Measurements from ENCODE around the gene AHDC1.

DNA sequence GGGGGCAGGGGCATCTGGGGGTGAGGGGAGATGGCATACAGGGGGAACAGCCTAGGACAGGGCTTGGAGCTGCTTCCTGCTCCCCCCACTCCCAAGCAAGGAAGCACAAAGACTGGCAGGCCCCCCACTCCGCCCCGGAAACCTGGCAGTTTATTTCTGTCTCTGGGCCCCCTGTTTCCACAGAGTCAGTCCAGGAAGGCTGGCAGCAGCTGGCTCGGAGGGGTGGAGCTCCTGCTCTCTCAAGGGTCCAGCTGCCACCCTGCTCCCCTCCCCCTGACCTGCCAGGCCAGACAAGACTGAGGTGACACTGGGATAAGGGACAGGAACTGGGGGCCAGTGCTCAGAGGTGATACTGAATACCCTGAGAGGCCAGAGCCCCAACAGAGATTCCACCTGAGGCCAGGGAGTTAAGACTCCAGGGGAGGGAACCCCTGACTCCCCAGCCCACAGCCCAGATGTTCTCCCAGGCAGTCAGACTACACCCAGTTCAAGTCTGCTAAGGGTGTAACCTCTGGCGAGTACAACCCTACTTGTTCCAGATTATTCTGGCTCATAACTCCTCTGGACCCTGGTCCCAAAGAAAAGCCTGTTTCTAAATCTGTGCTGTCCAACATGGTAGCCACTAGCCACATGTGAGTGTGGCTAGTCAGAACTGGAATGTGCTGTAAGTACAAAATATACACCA lies 26.3 kb downstream of the AHDC1 start:
- TF ChIP-seq POLR2A (IDR thresholded peaks at IDR 0.05; ENCODE audit: low read length) (no peak), GATA1 (IDR thresholded peaks at IDR 0.05; ENCODE audit: low read depth, low read length) (no peak)

Measured in erythroblast (primary cell).